ENCODE measurements around the gene KRT13.

- TF ChIP-seq CTCF (IDR thresholded peaks at IDR 0.05; ENCODE audit: insufficient read depth, low read length, poor library complexity, severe bottlenecking) (peak; percentile 98), EZH2phosphoT487 (conservative IDR thresholded peaks at IDR 0.05; ENCODE audit: low read length) (no peak)
These were observed 43.6 kb upstream of the KRT13 start for GRCh38 chr17:41548844-41549595.
